IMR-90 (cell line): Measurements from ENCODE around the gene SMG1. TPM values are rescaled to one million over a fixed set of nuclear protein-coding genes. Genes with fewer than 3 reads are reported as not detected.
"Not testable (repeated sequence)": the region's sequence is repeated elsewhere in the genome, so short reads cannot be mapped to it uniquely, and the experiment has no call there.

Source experiments
- ATAC-seq: fragments of 200-7000 bp; cut with Tn5 transposase; 2 replicates; pipeline ENCODE4 v1.9.1; 2020; ENCODE audit warnings: low read depth, mild to moderate bottlenecking, moderate library complexity
- BruUV-seq: library from RNA; stranded (reverse); fragments of 400-500 nt; replicated peaks from 2 replicates; lab custom pipeline; 2021; lab: Mats Ljungman, UMichigan
- CTCF ChIA-PET: fragments of 300-600 bp; formaldehyde crosslinking; extraction: SDS; loops from one replicate; lab custom pipeline; 2021; ENCODE audit warnings: antibody characterized with exemption; lab: Yijun Ruan, JAX
- POLR2A ChIA-PET: fragments of 300-600 bp; sonication (Branson Sonifier 250); formaldehyde crosslinking; loops from one replicate; lab custom pipeline; 2022; ENCODE audit warnings: antibody characterized with exemption; ENCODE audit not compliant: unreplicated experiment; lab: Charles Lee
- DNase-seq: peaks from one replicate; pipeline ENCODE4 v3.0.0; 2013
- H2AFZ ChIP-seq: replicated peaks from 2 replicates; pipeline ENCODE3; 2013; ENCODE audit warnings: low read length, mild to moderate bottlenecking; ENCODE audit not compliant: poor library complexity
- H2AK5ac ChIP-seq: 2 replicates; pipeline ENCODE4 v1.6.1; 2013; ENCODE audit warnings: low read depth, low read length, inconsistent platforms
- H2AK9ac ChIP-seq: replicated peaks from 2 replicates; pipeline ENCODE3; 2013; ENCODE audit warnings: mild to moderate bottlenecking, low read depth, low read length, moderate library complexity; ENCODE audit not compliant: poor library complexity
- H2BK120ac ChIP-seq: 2 replicates; pipeline ENCODE4 v1.6.1; 2013; ENCODE audit warnings: low read depth, low read length, inconsistent platforms
- H2BK15ac ChIP-seq: 3 replicates; pipeline ENCODE4 v1.6.1; 2013; ENCODE audit warnings: low read depth, low read length, inconsistent platforms
- H2BK20ac ChIP-seq: 2 replicates; pipeline ENCODE4 v1.6.1; 2013; ENCODE audit warnings: low read depth, mild to moderate bottlenecking, inconsistent platforms, low read length, moderate library complexity
- H2BK5ac ChIP-seq: 2 replicates; pipeline ENCODE4 v1.6.1; 2013; ENCODE audit warnings: mild to moderate bottlenecking, low read depth, low read length, inconsistent platforms; ENCODE audit not compliant: poor library complexity, severe bottlenecking
- H3K14ac ChIP-seq: replicated peaks from 2 replicates; pipeline ENCODE4 v1.6.1; 2013; ENCODE audit warnings: low read depth, low read length, inconsistent platforms
- H3K18ac ChIP-seq: 2 replicates; pipeline ENCODE4 v1.6.1; 2013; ENCODE audit warnings: low read depth, low read length, control low read depth
- H3K23ac ChIP-seq: 2 replicates; pipeline ENCODE4 v1.6.1; 2013; ENCODE audit warnings: low read depth, low read length, inconsistent platforms
- H3K27ac ChIP-seq: 2 replicates; pipeline ENCODE4 v1.5.1; 2013; ENCODE audit warnings: mild to moderate bottlenecking, control low read depth, low read length; ENCODE audit not compliant: insufficient read depth
- H3K27me3 ChIP-seq: 2 replicates; pipeline ENCODE4 v1.6.1; 2013; ENCODE audit warnings: low read length; ENCODE audit not compliant: control insufficient read depth, insufficient read depth
- H3K36me3 ChIP-seq: 2 replicates; pipeline ENCODE4 v1.6.1; 2013; ENCODE audit warnings: low read length, mixed read lengths; ENCODE audit not compliant: control insufficient read depth, insufficient read depth
- H3K4ac ChIP-seq: 2 replicates; pipeline ENCODE4 v1.6.1; 2013; ENCODE audit warnings: low read depth, low read length, inconsistent platforms
- H3K4me1 ChIP-seq: 2 replicates; pipeline ENCODE4 v1.6.1; 2013; ENCODE audit warnings: low read length, mixed read lengths; ENCODE audit not compliant: control insufficient read depth, insufficient read depth
- H3K4me2 ChIP-seq: 2 replicates; pipeline ENCODE4 v1.6.1; 2013; ENCODE audit warnings: low read depth, mild to moderate bottlenecking, control low read depth, low read length, moderate library complexity
- H3K4me3 ChIP-seq: 2 replicates; pipeline ENCODE4 v1.5.1; 2013; ENCODE audit warnings: low read depth, mild to moderate bottlenecking, control low read depth, low read length, moderate library complexity; ENCODE audit not compliant: insufficient read depth
- H3K56ac ChIP-seq: 2 replicates; pipeline ENCODE4 v1.6.1; 2013; ENCODE audit warnings: low read length, inconsistent platforms; ENCODE audit not compliant: insufficient read depth; ENCODE audit errors: extremely low read depth
- H3K79me1 ChIP-seq, 2 experiments: 2 replicates each; pipeline ENCODE4 v1.6.1; 2013; ENCODE audit warnings: low read length in 2 of 2, inconsistent platforms in 1 of 2, low read depth in 1 of 2
- H3K9ac ChIP-seq: 2 replicates; pipeline ENCODE4 v1.6.1; 2013; ENCODE audit warnings: low read depth, low read length, control low read depth
- H3K9me1 ChIP-seq: 2 replicates; pipeline ENCODE4 v1.6.1; 2013; ENCODE audit warnings: low read length, inconsistent platforms; ENCODE audit not compliant: insufficient read depth
- H3K9me3 ChIP-seq: 2 replicates; pipeline ENCODE4 v1.6.1; 2013; ENCODE audit warnings: low read length; ENCODE audit not compliant: control insufficient read depth, insufficient read depth
- H4K20me1 ChIP-seq: 2 replicates; pipeline ENCODE4 v1.6.1; 2013; ENCODE audit warnings: low read length, inconsistent platforms; ENCODE audit not compliant: insufficient read depth
- H4K5ac ChIP-seq: 2 replicates; pipeline ENCODE4 v1.6.1; 2013; ENCODE audit warnings: mild to moderate bottlenecking, low read depth, low read length, control low read depth
- H4K8ac ChIP-seq, 2 experiments: 2 replicates each; pipeline ENCODE4 v1.6.1; 2013; ENCODE audit warnings: low read depth in 2 of 2, low read length in 2 of 2, control low read depth in 1 of 2, inconsistent platforms in 1 of 2
- H4K91ac ChIP-seq: 2 replicates; pipeline ENCODE4 v1.6.1; 2013; ENCODE audit warnings: low read depth, low read length, inconsistent platforms; ENCODE audit not compliant: insufficient read depth
- WGBS, 2 experiments: methylation state at CpG; one replicate each; pipeline versions ENCODE4 v1.1.5 to v1.1.7; 2013; ENCODE audit warnings: missing lambda C conversion rate in 2 of 2; ENCODE audit not compliant: insufficient read length in 1 of 2; ENCODE audit errors: extremely low coverage in 2 of 2; 5-methylcytosine and 5-hydroxymethylcytosine counted together
- dilution Hi-C: fragments of 300-500 bp; cut with HindIII; formaldehyde crosslinking; loops from one replicate; pipeline ENCODE4 v1.14.3; 2018; ENCODE audit warnings: low sequenced_read_pairs; ENCODE audit not compliant: unreplicated experiment
- in situ Hi-C: fragments of 300-500 bp; cut with MboI; formaldehyde crosslinking; loops from 3 replicates; pipeline ENCODE4 v1.14.3; 2019; ENCODE audit warnings: low sequenced_read_pairs, inconsistent platforms, mixed read lengths
- intact Hi-C: fragments of 100-400 bp; cut with micrococcal nuclease; formaldehyde crosslinking; loops from 2 replicates; pipeline ENCODE4 v1.10.0; 2022
- polyA plus RNA-seq, 3 experiments: library from polyadenylated mRNA; depleted of rRNA; stranded (reverse); fragments of >200 nt; gene quantifications; 2 replicates each; pipeline ENCODE4 v1.2.3, GENCODE V29; 2012; ENCODE audit warnings: low replicate concordance in 1 of 3
- total RNA-seq: library from RNA; depleted of rRNA; stranded (reverse); fragments of >200 nt; gene quantifications from 2 replicates; pipeline ENCODE4 v1.2.3, GENCODE V29; 2012

Gene SMG1
- total and polyA plus RNA-seq, 2 of the 4 experiments (the other 2 are of a cell fraction) = 13.4 to 53.8 TPM

DNA sequence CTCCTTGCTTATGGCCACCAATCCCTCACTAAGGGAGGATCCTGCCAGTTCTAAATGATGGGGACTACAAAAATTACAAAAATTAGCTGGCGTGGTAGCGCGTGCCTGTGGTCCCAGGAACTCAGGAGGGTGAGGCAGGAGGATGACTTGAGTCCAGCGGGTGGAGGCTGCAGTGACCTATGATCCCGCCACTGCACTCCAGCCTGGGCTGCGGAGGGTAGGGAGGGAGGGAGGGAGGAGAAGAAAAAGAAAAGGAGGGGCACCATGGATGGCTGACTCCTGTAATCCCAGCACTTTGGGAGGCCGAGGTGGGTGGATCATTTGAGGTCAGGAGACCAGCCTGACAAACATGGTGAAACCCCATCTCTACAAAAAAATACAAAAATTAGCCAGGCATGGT lies 1.9 kb upstream of the SMG1 start:
- 93% methylated on average over 6 of the region's 7 CpGs; no CpG with 5 or more reads in 1 of the 2 experiments for WGBS, 2 experiments
- H3K56ac ChIP-seq, dilution Hi-C loops: not testable (repeated sequence)

More for the DNA sequence above, 1.9 kb upstream of the SMG1 start:
- H2BK5ac ChIP-seq, H2AK5ac ChIP-seq, H3K4ac ChIP-seq, BruUV-seq, H2BK20ac ChIP-seq, in situ Hi-C loops, H3K9ac ChIP-seq, H2AK9ac ChIP-seq, H3K36me3 ChIP-seq, H2BK15ac ChIP-seq, H3K14ac ChIP-seq, H3K27ac ChIP-seq, CTCF ChIA-PET, DNase-seq, H4K5ac ChIP-seq, H4K91ac ChIP-seq, H3K4me3 ChIP-seq, H2AFZ ChIP-seq, H3K23ac ChIP-seq, intact Hi-C loops, H3K9me1 ChIP-seq, ATAC-seq, H3K79me1 ChIP-seq, H3K27me3 ChIP-seq, H3K9me3 ChIP-seq, H3K4me1 ChIP-seq, H2BK120ac ChIP-seq, H3K4me2 ChIP-seq, H4K8ac ChIP-seq, H3K18ac ChIP-seq: not testable (repeated sequence)
- H4K20me1 ChIP-seq = peaks cover 11% of the 10 kb centered on the region
- POLR2A ChIA-PET = interaction anchor here (0.6 kb wide), 1 partner anchor 81 kb away, joined by 7 read pairs; no protein-coding TSS in a partner anchor
